H1 (cell line): Measurements from ENCODE around the gene IL18BP. TPM values are rescaled to one million over a fixed set of nuclear protein-coding genes. Genes with fewer than 3 reads are reported as not detected.

Source experiments
- ATF2 ChIP-seq: IDR thresholded peaks from 2 replicates; pipeline ENCODE4 v1.6.1; 2012; ENCODE audit warnings: low read length, inconsistent platforms
- CHD7 ChIP-seq: fragments of 300-600 bp; sonication (generic); IDR thresholded peaks from 2 replicates; pipeline ENCODE4 v1.7.1; 2012; ENCODE audit warnings: low read length, moderate library complexity, mild to moderate bottlenecking, inconsistent platforms; ENCODE audit not compliant: insufficient replicate concordance
- EGR1 ChIP-seq: IDR thresholded peaks from 2 replicates; pipeline ENCODE4 v1.6.1; 2011; ENCODE audit warnings: low read depth, low read length, borderline replicate concordance
- EP300 ChIP-seq, 2 experiments: IDR thresholded peaks; 1 replicate in 1 of 2; 2 replicates in 1 of 2; pipeline ENCODE4 v1.6.1; 2011 to 2012; ENCODE audit warnings: low read depth in 2 of 2, low read length in 2 of 2, mild to moderate bottlenecking in 2 of 2, borderline replicate concordance in 1 of 2, inconsistent platforms in 1 of 2, moderate library complexity in 1 of 2
- FOSL1 ChIP-seq: IDR thresholded peaks from 2 replicates; pipeline ENCODE4 v1.6.1; 2011; ENCODE audit warnings: mild to moderate bottlenecking, low read depth, low read length, moderate library complexity; ENCODE audit not compliant: insufficient read depth
- SP2 ChIP-seq: IDR thresholded peaks from 2 replicates; pipeline ENCODE4 v1.6.1; 2012; ENCODE audit warnings: mild to moderate bottlenecking, low read length, inconsistent platforms
- USF2 ChIP-seq: IDR thresholded peaks from 2 replicates; pipeline ENCODE4 v1.6.1; 2011; ENCODE audit warnings: low read length, improper control_type of control experiment
- YY1 ChIP-seq: IDR thresholded peaks from 2 replicates; pipeline ENCODE4 v1.6.1; 2011; ENCODE audit warnings: low read depth, mild to moderate bottlenecking, low read length
- polyA plus RNA-seq, 7 experiments: library from polyadenylated mRNA; depleted of rRNA in 3 of 7; stranded (reverse) in 5 of 7; unstranded in 2 of 7; fragments of >200 nt in 5 of 7; fragments of 200-250 nt in 2 of 7; gene quantifications; 1 replicate in 5 of 7; 2 replicates in 1 of 7; 4 replicates in 1 of 7; pipeline versions ENCODE4 v1.2.1 to v1.2.3, GENCODE V29; 2011 to 2013; ENCODE audit warnings: missing spikeins in 2 of 7, mixed read lengths in 2 of 7
- total RNA-seq: library from RNA; stranded (reverse); fragmentation: NEBNext Ultra II Directional; extraction: Animal tissue kit (Norgen Biotek cat#: 25700); gene quantifications from 2 replicates; pipeline ENCODE4 v1.2.1, GENCODE V29; 2021

The IL18BP gene
- total and polyA plus RNA-seq, 2 of the 8 experiments (the other 6 are each of a cell fraction or from before 2014, with no cell fraction given): 9.8 to 17.0 TPM

- TF ChIP-seq CHD7: no peak
- TF ChIP-seq EP300 (IDR thresholded peaks at IDR 0.05; ENCODE audit: borderline replicate concordance in 1 of 2, low read depth in 2 of 2, low read length in 2 of 2): no peak
- no peak for TF ChIP-seq USF2
- TF ChIP-seq EGR1: no peak
- TF ChIP-seq YY1: no peak
- no peak for TF ChIP-seq FOSL1
- TF ChIP-seq SP2: no peak
- no peak for TF ChIP-seq ATF2
Measured at GRCh38 chr11:72014761-72015320, 16.1 kb downstream of the IL18BP start (continued).
